HG03565 (cell line): ENCODE results near the gene IL2RG.

Experiments used
- ATAC-seq: cut with Tn5 transposase; IDR thresholded peaks from one replicate; pipeline ENCODE4 v1.9.1; 2021; ENCODE audit warnings: mild to moderate bottlenecking, moderate library complexity; ENCODE audit not compliant: unreplicated experiment

Gene IL2RG

GRCh38 chrX:71081330-71082123 is 29.9 kb downstream of the IL2RG start:
- ATAC-seq = no peak

GRCh38 chrX:71070531-71070930 is 40.8 kb downstream of the IL2RG start:
- no peak for ATAC-seq

GRCh38 chrX:71068044-71068918 is 43.1 kb downstream of the IL2RG start, which contains the start of gene SNX12:
Gene SNX12, minus strand, starts transcription at chrX:71068334. Its CDS starts 28 bp downstream, at chrX:71068306.
- ATAC-seq = peak; percentile 97

GRCh38 chrX:71067712-71068043 is 43.7 kb downstream of the IL2RG start:
- ATAC-seq = peak; percentile 2

GRCh38 chrX:71067089-71067488 is 44.3 kb downstream of the IL2RG start:
- ATAC-seq = no peak

GRCh38 chrX:71060127-71060526 is 51.2 kb downstream of the IL2RG start:
- ATAC-seq = no peak

GRCh38 chrX:71057848-71058530 is 53.4 kb downstream of the IL2RG start:
- ATAC-seq = no peak
